GM19043 (cell line): ENCODE results near the gene SHISAL1.

Experiments
- ATAC-seq: cut with Tn5 transposase; IDR thresholded peaks from one replicate; pipeline ENCODE4 v1.9.1; 2021; ENCODE audit warnings: low read depth; ENCODE audit not compliant: unreplicated experiment

The SHISAL1 gene

DNA sequence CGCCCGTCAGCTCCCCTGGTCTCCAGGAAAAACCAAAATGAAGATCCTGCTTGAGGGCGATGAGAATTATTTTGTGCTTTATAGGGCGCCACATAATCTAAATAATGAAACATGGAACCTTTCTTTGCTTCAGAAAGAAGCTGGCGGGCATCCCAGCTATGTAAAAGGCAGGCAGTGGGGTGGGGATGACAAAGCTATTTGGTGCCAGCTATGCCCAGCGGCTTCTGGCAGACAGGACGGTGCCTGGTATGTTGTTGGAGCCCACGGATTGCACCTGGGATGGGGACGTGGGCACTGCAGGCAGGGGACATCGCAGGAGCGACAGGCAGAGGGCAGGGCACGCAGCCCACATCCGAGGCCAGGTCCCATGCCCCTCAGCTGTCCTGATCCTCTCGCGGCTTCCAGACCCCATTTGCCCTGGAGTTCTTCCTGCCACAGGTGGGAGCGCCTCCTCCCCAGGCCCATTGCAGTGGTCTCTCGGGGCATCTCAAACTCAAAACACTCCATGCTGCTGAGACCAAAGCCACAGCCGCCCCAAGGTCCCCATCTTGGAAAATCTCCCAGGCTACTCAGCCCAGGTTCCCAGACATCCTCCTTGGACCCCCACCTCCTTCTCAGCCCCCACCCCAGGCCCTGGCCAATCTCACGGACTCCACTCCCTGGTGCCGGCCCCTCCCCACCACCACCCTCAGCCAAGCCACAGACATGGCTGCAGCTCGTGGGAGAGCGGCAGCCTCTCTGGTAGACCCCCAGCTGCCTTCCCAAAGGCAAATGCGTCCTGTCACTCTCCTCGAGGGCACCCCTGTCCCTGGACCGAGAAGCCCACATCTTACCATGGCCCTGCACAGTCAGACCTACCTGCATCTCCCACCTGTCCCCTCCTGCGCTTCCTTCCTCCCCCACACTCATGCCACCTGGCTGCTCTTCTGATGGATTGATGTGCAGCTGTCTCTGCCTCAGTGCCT lies 45.7 kb downstream of the SHISAL1 start:
- no peak for ATAC-seq

DNA sequence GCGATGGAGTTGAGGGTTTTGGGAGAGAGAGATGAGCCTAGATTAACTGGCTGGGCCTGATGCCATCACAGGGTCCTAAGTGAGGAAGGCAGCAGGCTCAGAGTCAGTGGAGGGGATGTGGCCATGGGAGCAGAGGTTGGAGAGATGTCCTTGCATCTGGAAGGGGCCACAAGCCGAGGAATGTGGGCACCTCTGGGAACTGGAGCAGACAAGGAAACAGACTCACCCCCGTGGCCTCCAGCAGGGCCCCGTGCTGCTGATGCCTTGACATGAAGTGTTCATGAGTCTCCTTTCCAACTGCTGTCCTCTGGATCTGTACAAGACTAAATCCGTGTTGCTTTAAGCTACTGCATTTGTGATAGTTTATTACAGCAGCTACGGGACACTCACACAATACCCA lies 49.2 kb downstream of the SHISAL1 start:
- no peak for ATAC-seq

DNA sequence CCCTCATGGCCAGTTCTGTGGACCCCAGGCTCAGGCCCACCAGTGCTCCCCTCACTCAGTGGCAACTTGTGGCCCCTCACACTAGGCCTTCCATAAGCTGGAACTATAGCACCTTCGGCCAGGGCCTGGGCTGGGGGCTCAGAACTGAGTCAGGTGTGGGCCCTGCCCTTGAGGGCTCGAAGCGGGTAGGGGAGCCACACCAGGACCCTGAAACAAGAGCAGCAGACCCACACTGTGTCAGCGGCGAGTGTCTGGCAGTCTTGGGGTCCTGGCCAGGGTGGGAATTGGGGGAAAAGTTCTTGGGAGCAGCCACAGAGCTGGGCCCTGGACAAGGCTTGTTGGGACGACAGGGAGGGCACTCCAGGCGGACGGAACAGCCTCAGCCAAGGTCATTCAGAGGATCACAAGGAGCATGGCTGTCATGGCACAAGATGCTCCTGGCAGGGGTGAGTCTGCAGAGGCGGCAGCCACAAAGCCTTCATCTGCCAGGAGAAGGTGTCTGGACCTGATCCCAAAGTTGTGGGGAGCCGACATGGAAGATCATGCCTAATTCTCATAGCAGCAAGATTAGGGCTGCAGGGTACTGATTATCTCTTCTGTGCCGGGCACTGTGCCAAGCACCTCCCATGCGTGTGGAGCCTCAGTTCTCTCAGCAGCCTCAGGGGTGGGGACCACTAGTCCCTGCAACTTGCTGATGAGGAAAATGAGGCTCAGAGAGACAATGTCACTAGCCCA lies 50.7 kb downstream of the SHISAL1 start:
- no peak for ATAC-seq

DNA sequence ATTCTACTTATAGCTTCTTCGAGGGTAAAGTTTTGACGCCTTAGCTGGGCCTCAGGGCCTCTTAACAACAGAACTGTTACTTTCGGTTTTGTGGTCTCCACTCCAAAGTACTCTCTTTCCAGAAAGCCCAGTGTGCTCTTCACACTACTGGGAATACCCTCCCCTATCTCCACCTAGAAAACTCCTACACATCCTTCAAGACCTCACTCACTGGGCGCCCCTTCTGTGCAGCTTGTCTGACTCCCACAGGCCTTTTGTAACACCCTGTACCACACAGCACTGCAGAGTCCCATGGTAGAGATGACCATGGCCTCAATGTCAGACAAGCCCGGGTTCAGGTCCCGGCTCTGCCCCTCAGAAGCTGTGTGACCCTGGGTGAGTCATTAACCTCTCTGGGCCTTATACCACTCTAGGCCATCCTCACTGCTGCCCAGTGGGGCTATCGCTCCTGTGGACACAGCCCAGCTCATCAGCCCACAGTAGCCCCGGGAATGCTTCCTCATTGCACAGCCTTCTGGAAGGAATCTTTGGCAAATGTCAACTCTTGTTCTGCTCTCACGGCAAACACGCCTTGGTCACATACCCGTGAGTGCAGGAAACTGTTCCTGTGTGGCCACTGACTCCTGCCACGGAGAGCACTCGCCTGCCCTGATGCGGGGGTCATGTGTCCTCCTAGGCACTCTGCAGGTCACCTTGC lies 51.4 kb downstream of the SHISAL1 start:
- no peak for ATAC-seq

DNA sequence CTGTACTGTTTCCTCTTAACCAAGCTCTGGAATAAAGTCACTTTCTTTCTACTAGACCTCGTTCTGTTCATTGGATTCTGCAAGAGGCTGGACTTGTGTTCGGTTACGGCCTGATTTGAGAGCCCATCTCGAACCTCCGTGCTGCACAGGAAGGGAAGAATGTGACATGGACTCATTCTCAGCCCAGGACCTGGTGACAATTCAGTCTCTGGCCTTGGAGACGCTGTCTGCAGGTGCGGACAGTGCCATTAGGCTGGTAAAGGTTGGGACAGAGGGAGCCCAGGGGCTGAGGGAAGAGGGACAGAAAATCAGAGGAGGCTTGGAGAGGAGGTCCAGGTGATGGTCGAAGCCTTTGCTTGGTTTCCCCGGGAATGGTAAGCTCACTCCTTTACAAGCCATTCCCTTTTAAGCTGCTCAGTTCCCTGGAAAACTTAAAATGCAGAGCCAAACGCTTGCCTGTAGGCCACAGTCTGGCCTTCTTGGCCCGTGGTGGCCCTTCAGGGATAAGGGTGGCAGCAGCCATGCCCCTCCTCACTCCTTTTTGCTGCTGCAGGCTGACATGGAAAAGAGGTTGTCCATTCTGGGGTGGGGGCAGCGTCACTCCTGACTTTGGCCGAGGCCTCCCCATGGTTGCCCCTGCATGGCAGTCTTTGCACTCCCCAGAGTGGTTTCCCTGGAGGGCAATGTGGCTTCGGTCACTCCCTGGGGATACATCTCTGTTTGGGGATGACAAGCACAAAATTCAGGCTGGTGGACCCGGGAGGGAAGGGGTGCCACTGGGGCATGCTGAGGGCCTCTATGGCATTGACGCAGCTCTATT lies 52.3 kb downstream of the SHISAL1 start:
- no peak for ATAC-seq

DNA sequence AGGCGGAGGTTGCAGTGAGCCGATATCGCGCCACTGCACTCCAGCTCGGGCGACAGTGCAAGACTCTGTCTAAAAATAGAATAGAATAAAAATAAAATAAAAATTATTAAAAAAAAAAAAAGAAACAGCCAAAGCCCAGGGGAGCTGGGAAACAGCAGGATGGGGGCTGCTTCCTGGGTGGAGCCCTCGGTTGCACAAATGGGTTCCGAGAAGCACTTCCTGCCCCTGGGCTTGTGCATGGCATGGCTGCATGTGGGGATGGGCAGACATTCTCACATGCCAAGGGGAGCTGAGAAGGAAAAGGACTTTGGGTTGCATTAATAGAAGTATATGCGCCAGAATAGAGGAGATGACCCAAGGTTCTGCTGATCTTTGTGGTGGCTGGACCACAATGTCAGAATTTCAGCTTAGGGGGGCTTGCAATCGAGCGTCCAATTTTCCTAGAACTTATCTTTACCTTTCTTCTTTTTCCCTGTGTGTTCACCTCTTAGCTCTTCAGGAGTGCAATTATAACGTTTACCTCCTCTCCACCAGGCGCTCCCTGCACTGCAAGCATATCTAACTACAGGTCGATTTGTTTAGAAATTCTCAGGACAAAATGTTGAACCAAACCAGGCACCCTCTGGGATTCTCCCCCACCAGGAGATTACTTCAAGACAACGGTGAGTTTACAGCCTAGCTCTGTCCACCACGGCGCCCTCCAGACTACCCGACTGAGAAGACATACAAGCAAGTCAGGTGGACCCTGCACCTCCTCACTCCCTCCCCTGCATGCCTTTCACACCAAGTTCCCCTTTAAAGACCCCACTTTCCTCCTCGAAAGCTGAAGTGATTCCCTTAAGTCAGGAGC lies 53.2 kb downstream of the SHISAL1 start:
- no peak for ATAC-seq

DNA sequence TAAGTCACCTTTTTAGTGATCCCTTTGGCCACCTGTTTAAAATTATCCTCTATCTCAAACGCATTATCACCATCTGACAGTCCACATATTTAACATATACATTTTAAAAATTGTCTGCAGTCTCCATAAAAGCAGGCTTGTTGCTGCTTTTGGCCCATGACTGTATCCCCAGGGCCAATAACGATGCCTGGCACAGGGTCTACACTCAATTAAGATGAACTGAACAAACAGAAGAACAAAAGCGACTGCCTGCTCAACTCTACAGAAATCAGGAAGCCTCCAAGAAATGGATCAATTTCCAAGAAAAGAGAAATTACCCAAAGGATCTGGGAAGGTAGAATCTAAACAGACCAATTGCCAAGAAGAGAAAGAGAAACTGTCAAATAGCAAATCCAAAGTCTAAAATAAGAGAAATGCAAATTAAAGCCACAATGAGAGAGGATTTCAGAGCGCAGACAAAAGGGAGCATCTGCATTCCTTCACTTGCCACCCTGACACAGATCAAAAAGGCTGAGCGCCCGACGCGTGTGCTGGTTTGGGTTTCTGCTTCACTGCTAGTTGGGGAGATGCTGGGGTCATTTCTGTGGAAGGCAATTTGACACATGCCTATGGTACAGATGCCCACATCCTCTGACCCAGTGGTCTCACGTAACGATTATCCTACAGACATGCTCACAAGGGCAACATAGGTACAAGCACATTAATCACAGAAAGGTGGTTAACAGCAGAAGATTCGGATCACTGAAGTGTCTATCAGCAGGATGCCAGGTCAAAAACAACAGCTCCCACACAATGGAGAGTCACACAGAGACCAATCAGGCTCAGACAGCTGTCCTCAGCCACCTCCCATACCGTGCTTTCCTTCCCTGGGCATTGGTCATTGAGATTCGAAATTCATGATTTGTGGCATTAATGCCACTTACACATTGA lies 55.9 kb downstream of the SHISAL1 start:
- ATAC-seq = no peak

DNA sequence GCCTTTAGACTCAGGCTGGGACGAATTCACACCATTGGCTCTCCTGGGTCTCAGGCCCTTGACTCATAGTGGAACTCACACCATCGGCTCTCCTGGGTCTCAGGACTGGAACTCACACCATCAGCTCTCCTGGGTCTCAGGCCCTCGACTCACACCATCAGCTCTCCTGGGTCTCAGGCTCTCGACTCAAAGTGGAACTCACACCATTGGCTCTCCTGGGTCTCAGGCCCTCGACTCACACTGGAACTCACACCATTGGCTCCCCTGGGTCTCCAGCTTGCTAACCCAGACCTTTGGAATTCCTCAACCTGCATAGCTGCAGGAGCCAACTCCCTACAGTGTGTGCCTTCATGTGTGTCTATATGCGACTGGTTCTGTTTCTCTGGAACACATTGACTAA lies 56.7 kb downstream of the SHISAL1 start:
- no peak for ATAC-seq

DNA sequence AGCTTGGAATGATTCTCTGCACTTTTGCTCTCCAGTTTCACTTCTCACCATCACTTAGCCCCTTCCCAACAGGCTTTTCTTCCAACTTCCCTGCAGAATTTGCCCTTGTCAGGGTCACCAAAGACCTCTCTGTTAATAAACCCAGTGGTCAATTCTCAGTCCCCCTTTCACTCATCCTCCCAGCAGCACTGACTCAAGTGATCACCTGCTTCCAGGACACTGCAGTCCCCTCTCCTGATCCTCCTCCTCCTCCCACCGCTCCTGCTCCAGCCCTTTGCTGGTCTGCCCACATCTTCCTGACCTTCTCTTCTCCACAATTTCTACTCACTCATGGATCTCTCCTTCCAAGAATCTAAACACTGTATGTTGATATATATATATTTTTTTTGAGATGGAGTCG lies 57.9 kb downstream of the SHISAL1 start:
- no peak for ATAC-seq

DNA sequence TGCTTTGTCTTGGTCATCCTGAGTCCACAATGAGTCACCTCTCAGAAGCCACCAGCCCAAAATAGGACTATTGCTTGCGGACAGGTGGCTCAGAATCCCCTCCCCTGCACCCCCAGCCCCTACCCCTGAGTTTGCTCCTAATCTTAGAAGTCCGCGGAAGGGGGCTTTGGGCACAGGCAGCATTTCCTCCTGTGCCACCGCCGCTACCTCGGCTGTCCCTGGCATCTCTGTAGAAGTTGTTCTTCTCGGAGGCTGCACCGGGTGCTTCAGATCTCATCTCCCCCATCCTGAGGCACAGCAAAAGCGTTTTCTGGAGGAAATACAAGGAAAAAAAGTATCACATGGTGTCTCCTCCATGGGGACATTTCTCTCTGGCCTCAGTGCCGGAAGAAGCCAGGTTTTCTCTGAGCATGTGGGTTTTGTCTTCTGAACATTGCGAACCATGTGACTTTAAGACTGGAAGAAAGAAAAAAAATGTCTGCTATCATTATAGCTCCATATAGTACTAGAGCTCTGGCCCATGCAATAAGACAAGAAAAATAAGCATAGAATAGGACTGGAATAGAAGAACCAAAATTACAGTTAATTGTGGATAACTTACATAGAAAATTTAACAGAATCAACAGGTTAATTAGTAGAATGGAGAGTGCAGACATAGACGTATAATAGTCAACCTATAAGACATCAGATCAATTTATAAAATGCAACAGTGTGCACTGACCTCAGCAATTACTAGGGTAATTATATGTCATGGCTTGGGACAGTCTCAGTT lies 63.2 kb downstream of the SHISAL1 start:
- ATAC-seq = no peak

DNA sequence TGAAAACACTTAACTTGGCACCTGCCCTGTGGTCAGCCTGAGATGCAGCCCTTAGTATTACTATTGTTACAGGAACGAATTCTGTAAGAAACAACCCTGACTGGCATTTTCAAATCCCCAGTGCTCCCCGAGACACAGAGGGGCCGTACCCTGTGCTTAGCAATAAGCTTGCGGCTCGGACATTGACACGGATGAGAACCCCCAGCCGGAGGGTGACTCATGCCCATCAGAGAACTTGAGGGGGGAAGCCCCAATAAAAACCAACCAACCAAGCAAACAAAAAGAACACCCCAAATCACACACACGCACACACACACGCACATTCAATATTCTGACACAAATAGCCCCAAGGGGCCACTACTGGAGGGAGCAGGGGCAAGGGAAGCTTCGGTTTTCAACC lies 63.8 kb downstream of the SHISAL1 start:
- no peak for ATAC-seq

DNA sequence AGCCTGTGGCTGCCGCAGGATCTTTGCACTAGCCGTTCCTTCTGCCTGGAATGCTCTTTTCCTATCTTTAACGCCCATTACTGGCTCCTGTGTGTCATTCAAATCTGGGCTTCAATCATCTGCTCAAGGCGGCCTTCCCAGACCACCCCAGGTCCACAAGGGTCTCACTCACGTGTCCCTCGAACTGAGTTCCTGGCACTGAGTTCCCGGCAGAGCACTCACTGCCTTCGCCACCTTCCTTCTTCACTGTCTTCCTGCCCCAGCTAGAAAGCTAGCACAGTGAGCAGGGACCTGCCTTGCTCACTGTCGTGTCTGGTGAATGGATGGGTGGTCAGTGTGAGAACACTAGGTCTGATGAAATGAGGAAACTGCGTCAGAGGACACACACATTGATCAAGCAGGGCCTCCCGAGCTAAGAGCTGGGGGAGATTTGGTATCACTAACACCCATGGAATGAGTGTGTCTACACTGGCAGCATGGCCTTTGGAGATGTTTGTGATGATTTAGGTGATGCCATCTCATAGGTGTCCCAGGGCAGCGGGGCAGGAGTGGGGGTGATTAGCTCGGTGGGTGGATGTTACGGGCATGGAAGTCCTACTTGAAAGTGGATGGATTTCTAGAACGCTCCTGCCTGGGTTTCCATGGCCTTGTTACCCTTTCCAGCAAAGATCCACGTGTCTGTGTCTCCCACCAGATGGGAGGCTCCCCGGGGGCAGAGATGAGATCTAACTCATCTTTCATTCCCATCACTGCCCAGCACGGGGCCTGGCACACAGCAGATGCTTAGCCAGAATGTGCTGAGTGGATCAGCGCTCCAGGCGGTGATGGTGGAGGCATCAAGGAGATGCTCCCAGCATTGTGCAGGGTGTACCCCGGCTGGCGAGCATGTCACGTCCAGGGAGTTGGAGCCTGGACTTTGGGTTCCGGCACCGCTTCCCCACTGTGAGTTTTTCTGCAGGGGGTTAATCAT lies 64.5 kb downstream of the SHISAL1 start:
- no peak for ATAC-seq

DNA sequence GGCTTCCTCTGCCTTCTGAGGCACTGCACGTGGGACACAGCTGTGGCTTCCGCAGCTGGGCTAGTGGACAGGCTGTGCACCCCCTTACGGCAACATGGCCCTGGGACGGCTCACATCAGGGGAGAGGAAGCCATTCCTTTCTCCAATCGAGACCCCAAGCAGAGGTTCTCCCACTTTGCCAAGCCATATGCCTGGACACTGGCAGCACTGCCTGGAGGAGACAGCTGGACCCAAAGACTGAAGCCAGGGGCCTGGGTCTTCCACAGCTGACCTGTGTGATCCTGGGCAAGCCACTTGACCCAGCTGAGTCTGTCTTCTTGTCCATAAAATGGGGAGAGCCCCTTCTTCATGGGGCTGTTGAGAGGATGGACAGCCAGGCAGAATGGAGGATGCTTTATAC lies 65.4 kb downstream of the SHISAL1 start:
- no peak for ATAC-seq

DNA sequence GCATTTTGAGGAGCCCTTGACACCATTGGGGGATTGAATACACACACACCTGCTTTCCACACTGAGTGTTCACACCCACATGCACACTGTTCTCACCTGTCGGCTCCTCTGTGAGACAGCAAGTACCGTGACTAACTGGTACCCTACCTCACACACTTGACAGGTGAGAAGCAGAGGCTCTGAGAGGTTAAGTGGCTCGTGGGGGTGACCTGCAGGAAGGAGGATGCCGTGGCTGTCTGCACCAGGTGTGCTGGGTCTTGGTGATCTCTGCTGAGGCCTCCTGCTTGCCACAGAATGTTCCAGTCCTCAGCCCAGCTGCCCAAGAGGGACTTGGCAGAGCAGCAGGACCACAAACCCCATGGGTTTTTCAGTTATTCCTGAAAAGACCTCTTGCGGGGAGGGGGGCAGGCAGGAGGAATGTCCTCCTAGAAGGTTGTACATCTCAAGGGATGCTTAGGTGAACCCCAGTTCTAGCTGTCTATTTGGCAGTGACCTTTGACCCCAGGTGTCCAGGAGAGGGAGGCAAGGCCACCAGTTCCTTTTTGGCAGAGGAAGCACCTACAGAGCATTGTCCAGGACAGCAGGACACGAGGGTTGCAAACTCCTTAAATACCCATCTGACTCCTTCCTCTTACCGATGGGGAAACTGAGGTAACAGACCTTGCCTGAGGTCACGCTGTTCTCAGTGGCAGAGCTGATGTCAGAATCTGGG lies 66.0 kb downstream of the SHISAL1 start:
- ATAC-seq = no peak

DNA sequence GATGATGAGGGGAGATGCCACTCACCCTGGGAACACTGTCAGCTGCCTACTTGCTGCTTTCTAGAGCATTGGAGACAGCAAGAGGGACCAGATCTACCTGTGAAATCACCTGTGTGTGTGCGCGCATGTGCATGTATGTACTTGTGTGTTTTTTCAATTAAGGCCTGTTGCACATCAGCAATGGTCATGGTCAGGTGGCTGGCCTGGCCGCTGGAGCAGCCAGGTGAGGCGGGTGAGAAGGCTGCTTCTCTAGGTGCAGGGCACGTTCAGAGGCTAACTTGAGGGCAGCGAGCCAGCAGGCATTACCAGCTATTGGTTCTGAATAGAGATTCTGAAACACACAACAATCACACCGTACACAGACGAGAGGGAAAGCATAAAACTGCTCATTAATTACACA lies 66.9 kb downstream of the SHISAL1 start:
- ATAC-seq = no peak

DNA sequence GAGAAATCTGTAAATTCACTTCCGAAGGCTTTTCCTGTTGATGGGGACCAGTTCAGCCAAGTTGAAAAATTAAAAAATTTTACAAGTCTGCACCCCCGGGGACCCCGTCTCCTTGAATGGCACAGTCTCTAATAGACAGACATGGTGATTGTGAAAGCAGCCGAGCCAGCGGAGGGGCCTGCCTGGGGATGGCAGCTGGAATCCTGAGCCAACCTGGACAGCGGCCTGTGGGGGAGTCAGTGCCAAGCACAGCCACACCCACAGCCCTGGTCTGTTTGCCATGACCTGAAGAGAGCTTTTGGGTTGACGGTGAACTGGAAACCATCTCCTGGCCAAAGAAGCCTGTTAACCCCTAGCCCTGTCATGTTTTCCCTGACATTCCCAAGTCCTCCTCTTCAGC lies 67.3 kb downstream of the SHISAL1 start:
- no peak for ATAC-seq
